GM19239 (cell line): ENCODE measurements around the gene DTNBP1.

Experiments used
- DNase-seq: peaks from one replicate; pipeline ENCODE4 v3.0.0; 2011; ENCODE audit warnings: low spot score; ENCODE audit not compliant: insufficient read length
- FAIRE-seq: peaks from 2 replicates; lab custom pipeline; 2011; peaks lifted over from hg19 to GRCh38; lab: Jason Lieb, UNC

DTNBP1 gene

DNA sequence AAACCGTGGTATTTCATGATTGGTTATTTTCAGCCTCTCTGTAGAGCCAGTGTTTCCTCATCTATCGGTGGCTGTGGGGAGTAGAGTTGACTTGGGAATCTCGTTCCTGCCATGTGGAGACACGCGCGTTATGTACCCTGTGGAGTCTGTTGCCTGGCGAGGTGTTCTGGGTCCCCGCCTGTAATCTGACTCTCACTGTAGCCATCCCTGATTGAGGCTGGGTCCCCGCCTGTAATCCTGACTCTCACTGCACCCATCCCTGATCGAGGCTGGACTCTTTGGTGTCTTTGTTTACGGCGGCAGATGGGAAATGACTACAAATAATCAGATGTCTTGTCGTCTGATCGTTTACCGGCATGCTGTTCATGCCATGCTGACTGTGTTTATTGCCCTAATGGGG lies 153.9 kb downstream of the DTNBP1 start:
- FAIRE-seq (no peak), DNase-seq (no peak)

DNA sequence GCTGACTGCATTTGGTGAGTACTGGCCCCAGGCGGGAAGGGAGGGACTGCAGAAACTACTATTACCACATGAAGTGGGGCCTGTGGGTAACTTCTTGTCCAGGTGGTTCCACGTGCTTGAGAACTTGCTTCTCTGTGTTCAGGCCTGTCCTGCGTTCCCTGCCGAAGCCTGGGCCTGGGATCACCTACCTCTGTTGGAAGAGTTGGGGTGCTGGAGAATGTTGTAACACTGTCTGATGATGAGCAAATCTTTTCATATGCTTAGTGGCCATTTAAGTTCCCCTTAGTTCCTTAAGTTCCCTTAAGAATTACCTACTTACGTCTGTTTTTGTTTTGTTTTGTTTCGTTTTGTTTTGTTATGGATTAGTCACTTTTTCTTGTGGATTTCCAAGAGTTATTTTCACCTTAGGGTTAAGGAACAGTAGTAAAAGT lies 154.4 kb downstream of the DTNBP1 start:
- FAIRE-seq, result no peak

DNA sequence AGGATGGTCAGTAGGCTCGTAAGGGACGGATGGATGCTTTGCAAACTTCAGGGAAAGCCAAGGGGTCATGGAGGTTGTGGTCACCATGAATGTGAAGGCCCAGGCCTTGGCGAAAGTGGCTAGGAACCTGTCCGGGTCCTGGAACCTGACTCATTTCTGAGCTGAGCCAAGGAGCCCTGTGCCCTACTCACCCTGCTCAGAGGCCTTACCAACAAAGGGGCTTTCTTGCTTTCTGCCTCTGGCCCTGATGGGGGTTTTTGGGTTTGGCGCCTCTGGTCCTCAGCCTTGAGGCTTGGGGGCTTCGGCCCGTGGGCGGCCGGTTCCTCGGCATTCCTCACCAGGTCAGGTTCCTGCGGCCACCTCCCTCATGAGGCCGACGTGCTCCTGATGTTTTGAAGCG lies 155.1 kb downstream of the DTNBP1 start:
- FAIRE-seq (no peak), DNase-seq (no peak)

More for the DNA sequence above, 154.4 kb downstream of the DTNBP1 start:
- DNase-seq, result no peak

DNA sequence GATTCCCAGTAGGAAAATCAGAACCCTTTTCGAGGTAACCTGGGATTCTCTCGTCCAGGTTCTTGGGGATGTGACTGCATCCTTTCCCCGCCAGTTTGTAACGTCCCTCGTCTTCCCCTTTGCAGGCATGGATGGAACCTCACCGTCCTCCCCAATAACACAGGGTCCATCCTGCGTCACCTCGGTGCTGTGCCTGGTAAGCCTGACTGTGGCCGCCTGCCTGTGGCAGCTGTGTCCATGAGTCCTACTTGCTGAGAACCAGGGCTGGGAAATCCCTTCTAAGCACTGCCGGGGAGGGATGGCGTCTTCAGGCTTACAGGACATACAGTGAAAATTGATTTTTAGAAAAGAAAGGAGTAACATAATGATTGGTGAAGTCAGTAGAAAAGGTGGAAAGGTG lies 155.6 kb downstream of the DTNBP1 start:
- FAIRE-seq (no peak), DNase-seq (no peak)

DNA sequence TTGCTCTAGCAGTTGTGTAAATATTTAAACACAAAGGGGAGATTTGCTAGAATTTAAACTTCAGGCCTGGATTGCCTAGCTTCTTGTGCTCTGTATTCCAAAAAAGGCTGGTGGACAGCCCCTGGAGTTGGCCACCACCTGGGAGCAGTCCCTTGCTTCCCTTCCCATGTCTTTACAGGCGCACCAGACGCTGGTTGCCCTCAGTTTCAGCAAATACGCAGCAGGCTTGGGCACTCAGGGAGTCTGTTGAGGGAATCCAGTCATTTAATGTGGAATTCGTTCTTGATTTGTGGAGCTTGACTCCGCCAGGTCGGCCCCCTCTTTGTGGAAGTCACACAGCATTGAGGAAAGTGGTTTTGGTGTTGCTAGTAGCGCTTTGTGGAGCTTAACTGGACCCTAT lies 156.8 kb downstream of the DTNBP1 start:
- FAIRE-seq (no peak), DNase-seq (no peak)

DNA sequence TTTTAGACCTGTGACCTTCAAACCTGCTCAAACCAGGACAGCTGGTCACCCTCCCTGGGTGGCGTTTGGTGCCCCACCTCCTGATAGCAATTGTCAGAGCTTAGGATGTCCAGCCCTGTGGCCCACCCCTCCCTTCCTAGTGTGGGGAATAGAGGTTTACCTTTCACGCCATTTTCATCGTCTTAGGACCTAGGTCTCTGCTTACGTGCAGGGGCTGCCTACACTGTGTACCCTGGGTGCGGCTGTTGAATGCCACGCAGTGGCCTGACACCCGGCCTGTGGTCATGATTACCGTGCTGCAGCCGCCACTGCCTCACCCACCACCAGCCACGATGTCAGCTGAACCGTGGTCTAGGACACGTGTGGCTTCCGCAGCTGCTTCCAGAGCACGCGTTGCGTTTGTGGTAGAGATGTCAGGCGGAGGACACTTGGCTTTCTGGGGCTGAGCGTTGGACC lies 157.3 kb downstream of the DTNBP1 start:
- DNase-seq, result no peak
- no peak for FAIRE-seq

DNA sequence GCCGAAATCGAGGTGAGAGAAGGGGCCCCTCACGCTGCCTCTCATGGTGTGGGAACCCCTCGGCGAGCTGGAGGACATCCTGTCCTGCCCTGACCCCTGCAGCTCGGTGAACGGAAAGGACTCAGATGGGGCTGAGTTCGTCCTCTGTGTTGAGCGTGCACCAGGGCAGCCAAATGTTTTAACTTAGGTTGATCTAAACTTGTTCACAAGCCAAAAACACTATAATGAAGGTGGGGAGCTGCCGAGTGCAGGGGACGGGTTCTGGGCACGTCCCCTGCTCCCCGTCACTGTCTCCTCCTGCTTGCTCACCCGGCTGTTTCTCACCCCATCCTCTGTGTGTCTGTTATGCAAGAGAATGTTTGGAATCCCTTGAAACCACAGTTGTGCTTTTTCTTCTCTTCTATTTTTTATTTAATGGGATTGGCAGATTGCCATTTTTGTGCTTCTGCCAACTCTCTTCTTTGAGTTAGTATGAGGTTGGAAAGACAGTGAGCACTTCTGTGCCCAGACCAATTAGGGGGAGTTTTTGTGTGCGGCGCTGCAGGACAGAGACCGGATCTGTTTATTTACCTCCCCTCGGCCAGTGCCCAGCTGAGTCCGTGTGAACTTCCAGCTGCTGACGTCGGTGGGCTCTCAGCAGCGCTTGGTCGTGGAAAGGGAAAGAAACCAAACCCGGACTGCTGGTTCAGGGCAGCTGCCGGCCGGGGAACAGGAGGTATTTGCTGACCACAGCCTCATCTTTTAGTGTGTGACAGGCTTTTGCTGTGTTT lies 158.1 kb downstream of the DTNBP1 start:
- DNase-seq (no peak), FAIRE-seq (no peak)

DNA sequence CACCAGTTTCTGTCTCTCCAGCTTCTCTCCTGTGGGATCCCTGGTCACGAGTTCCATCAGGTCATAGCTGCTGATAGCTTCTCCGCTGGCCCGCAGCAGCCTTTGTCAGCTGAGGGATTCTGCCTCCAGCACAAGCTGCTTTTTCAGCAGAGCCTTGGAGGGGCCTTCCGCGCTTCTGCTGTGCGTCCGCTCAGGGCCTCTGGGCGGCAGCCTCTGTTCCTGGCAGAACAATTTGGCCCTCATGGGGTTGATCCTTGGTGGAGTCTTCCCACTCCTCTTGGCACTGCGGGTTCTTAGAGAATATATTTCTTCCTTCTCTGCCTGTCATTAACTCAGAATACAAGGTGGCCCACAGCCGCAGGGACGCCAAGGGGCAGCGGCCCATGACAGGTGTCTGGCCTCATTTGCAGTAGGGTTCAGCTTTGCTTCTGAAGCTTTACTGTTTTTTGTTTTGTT lies 158.8 kb downstream of the DTNBP1 start:
- FAIRE-seq (no peak), DNase-seq (no peak)

DNA sequence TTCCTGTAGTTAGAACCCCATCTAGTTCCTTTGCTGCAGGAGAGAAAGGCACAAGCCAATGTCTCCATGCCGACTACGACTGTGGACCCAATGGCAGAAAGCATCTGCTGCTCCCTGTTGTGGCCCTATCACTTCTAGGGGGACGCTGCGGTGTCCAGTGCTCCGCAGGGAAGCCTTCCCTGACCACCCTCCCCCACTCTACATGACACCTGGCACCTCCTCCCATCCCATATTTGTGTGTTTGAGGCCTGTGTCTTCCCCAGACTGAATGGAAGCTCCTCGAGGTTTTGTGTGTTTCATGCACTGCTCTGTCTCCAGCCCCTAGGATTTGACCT lies 159.5 kb downstream of the DTNBP1 start:
- DNase-seq, result no peak
- FAIRE-seq, result no peak

DNA sequence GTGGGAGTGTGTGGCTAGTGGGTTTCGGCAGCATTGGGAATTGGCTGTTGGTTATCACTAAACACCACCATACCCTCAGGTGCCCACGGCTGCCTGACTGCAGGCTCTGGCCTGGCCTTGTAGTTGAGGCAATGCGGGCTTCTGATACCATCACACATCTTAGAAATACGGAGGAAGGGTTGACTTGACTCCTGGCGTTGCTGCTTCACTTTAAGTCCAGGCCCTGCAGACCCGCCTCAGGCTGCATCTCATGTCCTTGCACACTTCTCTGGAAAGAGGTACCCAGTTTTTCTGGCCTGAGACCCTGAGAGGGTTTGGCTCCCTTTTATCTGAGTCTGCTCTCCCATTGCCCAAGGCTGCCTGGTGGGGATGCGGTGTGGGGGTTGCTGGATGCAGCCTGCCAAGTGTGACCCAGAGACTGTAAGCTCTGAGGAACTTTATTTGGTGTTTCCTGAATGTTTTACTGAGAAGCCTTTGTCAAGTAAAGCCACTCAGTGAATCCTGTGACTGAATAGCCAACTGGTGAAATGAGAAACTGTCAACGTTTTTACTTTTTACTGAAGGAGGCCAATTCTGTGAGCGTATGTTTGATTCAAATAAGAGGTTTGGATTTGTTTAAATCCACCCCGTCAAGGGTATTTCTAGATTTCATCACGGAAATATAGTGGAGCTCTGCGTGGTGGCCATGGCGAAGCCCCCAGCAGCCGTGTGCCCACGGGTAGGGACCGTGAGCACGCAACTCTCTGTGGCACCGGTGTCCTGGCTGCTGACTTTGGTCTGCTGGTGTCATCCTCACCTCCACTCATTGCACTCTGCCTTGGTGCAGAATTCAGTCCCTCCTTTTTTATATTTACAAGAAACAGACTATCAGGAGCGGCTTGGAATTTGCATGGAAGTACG lies 160.1 kb downstream of the DTNBP1 start:
- no peak for DNase-seq
- no peak for FAIRE-seq

DNA sequence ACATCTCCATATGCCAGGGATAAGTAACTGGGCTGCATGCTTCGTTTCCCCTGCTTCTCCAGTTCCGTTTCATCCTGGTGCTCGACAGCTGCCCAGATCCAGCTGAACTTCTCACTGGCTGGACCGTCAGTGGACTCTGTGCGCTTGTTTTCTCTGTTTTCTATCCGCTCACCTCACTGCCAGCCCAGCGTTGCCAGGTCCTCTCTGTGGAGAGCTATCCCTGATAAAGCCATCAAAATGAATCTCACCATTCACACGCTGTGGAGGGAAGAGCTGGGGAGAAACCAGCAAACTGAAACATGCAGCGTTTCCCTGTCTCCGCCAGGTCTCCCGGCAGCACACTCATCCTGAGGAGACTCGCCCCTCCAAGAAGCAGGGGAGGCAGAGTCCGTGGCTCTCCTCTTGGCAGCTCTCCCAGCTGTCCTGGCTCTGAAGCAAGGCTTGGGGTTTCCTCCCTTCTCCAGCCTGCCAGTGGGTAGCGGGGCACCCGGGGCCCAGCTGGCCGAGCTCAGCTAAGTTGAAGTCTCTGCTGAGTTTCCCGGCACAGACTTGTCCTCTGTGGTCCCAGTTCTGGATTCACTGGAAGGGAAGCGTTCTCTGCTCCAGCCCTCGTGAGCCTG lies 160.9 kb downstream of the DTNBP1 start:
- FAIRE-seq (no peak), DNase-seq (no peak)

DNA sequence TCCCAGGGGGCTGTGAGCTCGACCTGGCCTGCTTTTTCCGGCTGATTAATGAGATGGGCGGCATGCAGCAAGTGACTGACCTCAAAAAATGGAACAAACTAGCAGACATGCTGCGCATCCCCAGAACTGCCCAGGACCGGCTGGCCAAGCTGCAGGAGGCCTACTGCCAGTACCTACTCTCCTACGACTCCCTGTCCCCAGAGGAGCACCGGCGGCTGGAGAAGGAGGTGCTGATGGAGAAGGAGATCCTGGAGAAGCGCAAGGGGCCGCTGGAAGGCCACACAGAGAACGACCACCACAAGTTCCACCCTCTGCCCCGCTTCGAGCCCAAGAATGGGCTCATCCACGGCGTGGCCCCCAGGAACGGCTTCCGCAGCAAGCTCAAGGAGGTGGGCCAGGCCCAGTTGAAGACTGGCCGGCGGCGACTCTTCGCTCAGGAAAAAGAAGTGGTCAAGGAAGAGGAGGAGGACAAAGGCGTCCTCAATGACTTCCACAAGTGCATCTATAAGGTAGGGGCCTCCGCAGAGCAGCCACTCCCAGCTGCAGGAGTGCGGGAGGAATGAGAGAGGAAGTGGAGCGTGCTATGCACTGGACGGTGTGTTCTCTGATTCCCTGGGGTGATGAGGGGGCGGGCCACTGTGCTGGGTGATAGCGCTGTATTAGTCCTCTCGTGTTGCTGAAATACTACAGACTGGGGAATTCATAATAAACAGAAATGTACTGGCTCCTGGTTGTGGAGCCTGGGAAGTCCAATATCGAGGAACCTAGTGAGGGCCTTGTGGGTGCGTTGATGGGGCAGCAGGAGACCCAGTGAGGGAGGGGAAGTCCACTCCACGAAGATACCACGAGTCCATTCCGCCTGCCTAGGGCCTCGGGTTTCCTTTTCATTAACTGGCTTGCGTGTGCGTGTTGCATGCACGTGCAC lies 161.7 kb downstream of the DTNBP1 start:
- FAIRE-seq (no peak), DNase-seq (no peak)

DNA sequence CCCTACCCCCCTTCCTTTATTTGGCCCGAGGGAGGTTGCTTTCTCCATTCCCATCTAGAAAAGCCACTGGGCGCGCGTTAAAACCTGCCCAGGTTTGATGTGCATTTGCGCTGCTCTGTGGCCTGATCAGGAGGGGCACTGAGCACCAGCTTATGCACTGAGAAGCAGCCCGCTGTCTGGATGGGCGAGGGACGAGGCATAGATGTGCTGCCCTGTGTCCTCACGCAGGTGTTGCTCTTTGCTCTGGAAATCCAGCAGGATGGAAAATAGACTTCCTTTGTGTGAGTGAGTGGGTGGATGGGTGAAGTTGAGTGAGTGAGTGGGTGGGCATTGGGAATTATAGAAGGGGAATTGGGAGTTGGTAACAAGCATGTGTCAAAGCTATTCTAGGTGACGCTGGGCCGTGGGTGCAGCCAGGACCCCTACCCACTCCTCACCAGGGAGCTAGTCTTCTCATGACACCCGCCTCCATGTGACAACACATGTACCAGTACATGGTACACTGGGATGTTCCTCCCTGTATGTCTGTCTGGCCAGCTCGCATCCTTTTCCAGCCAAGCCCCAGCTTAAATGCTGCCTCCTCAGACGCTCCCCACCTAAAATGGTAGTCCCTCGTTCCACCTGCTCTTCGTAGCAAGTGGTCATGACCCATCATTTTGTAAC lies 162.6 kb downstream of the DTNBP1 start:
- no peak for FAIRE-seq
- DNase-seq, result no peak

DNA sequence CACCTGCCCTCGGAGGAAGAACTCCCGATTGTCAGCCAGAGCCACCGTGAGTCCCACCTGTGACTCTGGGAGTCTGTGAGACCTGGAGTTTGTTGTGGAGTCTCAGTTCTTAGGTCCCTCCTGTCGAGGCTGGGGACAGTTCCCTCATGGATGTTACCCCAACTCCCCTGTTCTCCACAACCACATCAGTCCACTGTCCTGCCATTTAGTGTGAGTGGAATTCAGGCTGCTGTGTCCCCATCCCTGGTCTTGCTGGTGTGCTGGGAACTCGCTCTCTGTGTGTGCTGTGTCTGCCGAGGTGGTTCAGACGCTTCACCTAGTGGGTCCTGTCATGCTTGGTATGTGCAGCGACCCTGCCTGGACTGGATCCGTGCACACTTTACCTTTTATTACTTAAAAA lies 163.2 kb downstream of the DTNBP1 start:
- DNase-seq, result no peak
- no peak for FAIRE-seq

DNA sequence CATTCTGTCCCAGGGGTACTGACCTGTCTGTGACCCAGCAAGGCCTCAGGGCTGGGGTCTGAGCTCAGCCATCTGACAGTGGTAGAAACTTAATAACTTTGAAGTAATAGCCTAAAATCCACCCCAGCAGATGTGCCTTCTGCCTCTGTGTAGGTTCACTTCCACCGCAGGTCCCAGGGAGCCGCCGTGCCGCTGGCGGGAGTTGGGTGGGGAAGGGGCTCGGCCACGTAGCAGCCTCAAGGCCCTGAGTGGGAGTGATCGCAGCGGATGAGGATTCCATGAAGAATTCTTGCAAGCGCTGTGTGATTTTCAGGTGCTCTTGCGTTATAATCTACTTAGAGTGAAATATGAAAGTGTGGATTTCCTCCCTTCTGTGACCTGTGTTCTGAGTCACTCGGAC lies 163.7 kb downstream of the DTNBP1 start:
- no peak for FAIRE-seq

DNA sequence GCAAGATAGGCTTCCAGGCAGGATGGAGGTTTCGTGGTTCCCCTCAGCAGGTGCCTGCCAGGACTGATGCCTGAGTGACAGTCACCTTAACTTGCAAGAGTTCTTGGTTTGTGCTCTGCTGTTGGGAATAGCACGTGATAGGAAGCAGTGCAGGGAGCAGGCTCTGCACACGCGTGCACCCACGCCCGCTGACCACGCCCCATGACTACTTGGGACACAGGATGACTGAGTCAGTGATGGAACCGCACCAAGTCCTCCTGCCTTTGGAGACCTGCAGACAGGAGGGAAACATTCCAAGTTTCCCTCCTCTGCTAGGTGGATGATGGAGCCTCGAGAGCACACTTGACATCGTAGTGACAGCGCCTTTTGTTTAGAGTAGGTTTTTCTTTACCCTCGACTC lies 164.2 kb downstream of the DTNBP1 start:
- no peak for FAIRE-seq

More for the DNA sequence above, 163.7 kb downstream of the DTNBP1 start:
- no peak for DNase-seq

DNA sequence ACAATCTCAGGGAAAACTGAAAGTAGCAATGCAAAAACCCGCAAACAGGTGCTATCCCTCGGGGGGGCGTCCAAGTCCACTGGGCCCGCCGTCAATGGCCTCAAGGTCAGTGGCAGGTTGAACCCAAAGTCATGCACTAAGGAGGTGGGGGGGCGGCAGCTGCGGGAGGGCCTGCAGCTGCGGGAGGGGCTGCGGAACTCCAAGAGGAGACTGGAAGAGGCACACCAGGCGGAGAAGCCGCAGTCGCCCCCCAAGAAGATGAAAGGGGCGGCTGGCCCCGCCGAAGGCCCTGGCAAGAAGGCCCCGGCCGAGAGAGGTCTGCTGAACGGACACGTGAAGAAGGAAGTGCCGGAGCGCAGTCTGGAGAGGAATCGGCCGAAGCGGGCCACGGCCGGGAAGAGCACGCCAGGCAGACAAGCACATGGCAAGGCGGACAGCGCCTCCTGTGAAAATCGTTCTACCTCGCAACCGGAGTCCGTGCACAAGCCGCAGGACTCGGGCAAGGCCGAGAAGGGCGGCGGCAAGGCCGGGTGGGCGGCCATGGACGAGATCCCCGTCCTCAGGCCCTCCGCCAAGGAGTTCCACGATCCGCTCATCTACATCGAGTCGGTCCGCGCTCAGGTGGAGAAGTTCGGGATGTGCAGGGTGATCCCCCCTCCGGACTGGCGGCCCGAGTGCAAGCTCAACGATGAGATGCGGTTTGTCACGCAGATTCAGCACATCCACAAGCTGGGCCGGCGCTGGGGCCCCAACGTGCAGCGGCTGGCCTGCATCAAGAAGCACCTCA lies 166.3 kb downstream of the DTNBP1 start:
- no peak for DNase-seq
- FAIRE-seq, result no peak

More for the DNA sequence above, 164.2 kb downstream of the DTNBP1 start:
- DNase-seq, result no peak

DNA sequence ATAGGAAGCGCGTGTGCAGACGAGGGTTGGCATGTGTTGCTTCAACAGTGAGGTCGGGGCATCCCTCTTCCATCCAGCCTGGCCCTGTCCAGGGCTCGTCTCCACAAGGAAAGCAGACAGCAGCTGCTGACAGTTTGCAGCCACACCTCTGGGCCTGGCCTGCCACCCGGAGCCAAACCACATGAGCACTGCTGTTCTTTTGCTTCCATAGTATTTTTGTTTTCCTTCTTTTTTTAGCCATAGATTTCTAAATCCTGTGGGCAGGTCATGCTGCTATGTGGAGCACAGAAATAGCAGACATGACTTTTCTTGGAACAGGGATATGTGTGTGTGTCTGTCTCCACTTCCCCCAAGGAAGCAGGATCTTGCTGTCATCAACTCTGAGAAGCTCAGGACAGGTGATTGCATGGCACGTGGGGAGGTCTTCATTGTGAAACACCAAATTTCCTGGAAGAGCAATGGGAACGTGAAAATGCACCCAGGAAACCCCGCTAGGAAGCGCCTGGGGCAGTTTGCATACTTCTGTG lies 167.4 kb downstream of the DTNBP1 start:
- DNase-seq, result no peak
- no peak for FAIRE-seq
